Measurements from ENCODE around the gene MED9. TPM values are rescaled to one million over a fixed set of nuclear protein-coding genes. Genes with fewer than 3 reads are reported as not detected.

Gene MED9
- total RNA-seq, 2 experiments from 2014 or later = 21.8 to 27.5 TPM

- Histone ChIP-seq H3K27ac (ENCODE audit: low read depth, low read length, poor library complexity, severe bottlenecking) (no peak overlapping the region), H3K36me3 (ENCODE audit: insufficient read depth, low read length) (no peaks in the 10 kb centered on the region), H3K9me3 (ENCODE audit: low read length) (no peaks in the 10 kb centered on the region), H3K9me2 (ENCODE audit: insufficient read depth, low read length) (no peaks in the 10 kb centered on the region), H4K20me1 (ENCODE audit: insufficient read depth, low read length) (no peaks in the 10 kb centered on the region), H3K79me2 (ENCODE audit: insufficient read depth, low read depth, low read length) (no peaks in the 10 kb centered on the region), H3K4me1 (ENCODE audit: insufficient read depth, low read length, poor library complexity, severe bottlenecking) (no peaks in the 10 kb centered on the region), H3K4me3 (ENCODE audit: low read depth, low read length, poor library complexity, severe bottlenecking) (no peak overlapping the region), H3K4me2 (ENCODE audit: low read length) (no peak overlapping the region), H2AFZ (ENCODE audit: low read length) (no peak overlapping the region)
- intact Hi-C loops (cut with micrococcal nuclease; ENCODE audit: unreplicated experiment) = no loop called here
- ChIA-PET POLR2A (no interaction called here), CTCF (ENCODE audit: unreplicated experiment) (no interaction called here)
- DNase-seq (ENCODE audit: low spot score) = no peak
- TF ChIP-seq, protein P1, sequence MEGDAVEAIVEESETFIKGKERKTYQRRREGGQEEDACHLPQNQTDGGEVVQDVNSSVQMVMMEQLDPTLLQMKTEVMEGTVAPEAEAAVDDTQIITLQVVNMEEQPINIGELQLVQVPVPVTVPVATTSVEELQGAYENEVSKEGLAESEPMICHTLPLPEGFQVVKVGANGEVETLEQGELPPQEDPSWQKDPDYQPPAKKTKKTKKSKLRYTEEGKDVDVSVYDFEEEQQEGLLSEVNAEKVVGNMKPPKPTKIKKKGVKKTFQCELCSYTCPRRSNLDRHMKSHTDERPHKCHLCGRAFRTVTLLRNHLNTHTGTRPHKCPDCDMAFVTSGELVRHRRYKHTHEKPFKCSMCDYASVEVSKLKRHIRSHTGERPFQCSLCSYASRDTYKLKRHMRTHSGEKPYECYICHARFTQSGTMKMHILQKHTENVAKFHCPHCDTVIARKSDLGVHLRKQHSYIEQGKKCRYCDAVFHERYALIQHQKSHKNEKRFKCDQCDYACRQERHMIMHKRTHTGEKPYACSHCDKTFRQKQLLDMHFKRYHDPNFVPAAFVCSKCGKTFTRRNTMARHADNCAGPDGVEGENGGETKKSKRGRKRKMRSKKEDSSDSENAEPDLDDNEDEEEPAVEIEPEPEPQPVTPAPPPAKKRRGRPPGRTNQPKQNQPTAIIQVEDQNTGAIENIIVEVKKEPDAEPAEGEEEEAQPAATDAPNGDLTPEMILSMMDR (conservative IDR thresholded peaks at IDR 0.05; ENCODE audit: low read length) = no peak
- TF ChIP-seq EZH2phosphoT487 (IDR thresholded peaks at IDR 0.05; ENCODE audit: borderline replicate concordance, low read depth, low read length) = no peak
- no TSS peak for BruUV-seq (replicated peaks)
Measured at GRCh38 chr17:17506181-17506741, 29.5 kb downstream of the MED9 start.

DNA sequence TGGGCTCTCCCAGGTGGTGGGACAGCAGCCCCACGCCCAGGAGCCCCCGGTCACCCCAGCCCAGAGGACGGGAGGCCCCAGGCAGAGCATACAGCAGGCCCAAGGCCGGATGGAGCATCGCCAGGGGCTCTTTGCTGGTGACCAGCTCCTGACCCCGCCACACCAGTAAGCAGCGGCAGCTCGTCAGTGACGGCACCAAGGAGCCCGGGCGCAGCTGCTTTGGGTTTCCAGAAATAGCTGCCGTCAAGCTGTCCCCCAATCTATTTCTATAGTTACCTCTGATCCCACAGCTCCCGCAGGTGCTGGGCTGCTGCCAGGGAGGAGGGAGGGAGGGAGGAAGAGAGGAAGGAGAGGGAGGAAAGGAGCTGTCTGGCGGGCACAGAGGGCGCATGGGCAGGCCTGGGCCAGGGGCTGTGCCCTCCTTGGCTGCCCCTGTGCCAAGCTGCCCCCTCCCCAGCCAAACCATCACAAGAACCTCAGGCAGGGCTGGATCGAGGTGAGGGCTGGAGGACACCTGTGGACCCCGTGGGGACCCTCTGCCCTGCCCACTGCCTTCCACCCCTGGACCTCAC is 30.2 kb downstream of the MED9 start:
- POLR2A ChIA-PET = interaction anchor here (0.5 kb wide), 1 partner anchor 172 kb away, joined by 3 read pairs; no protein-coding TSS in a partner anchor
- intact Hi-C loops (cut with micrococcal nuclease; ENCODE audit: unreplicated experiment) = no loop called here

More for the DNA sequence above, 30.2 kb downstream of the MED9 start:
- Histone ChIP-seq H3K27ac (ENCODE audit: low read depth, low read length, poor library complexity, severe bottlenecking) (no peak overlapping the region), H3K36me3 (ENCODE audit: insufficient read depth, low read length) (no peaks in the 10 kb centered on the region), H3K4me2 (ENCODE audit: low read length) (no peak overlapping the region), H3K9me2 (ENCODE audit: insufficient read depth, low read length) (no peaks in the 10 kb centered on the region), H3K4me3 (ENCODE audit: low read depth, low read length, poor library complexity, severe bottlenecking) (no peak overlapping the region), H2AFZ (ENCODE audit: low read length) (no peak overlapping the region), H3K4me1 (ENCODE audit: insufficient read depth, low read length, poor library complexity, severe bottlenecking) (no peaks in the 10 kb centered on the region), H3K79me2 (ENCODE audit: insufficient read depth, low read depth, low read length) (no peaks in the 10 kb centered on the region), H4K20me1 (ENCODE audit: insufficient read depth, low read length) (no peaks in the 10 kb centered on the region), H3K9me3 (ENCODE audit: low read length) (no peaks in the 10 kb centered on the region)
- BruUV-seq (replicated peaks) = no TSS peak
- TF ChIP-seq, protein P1 (conservative IDR thresholded peaks at IDR 0.05; ENCODE audit: low read length) = no peak
- no peak for TF ChIP-seq EZH2phosphoT487 (IDR thresholded peaks at IDR 0.05; ENCODE audit: borderline replicate concordance, low read depth, low read length)
- CTCF ChIA-PET (ENCODE audit: unreplicated experiment) = interaction anchor here (0.6 kb wide), 1 partner anchor 15 kb away, joined by 3 read pairs; no protein-coding TSS in a partner anchor
- no peak for DNase-seq (ENCODE audit: low spot score)

Data from OCI-LY7 (cell line).